SK-N-SH (cell line): ENCODE data around the gene COL4A6. TPM values are rescaled to one million over a fixed set of nuclear protein-coding genes. Genes with fewer than 3 reads are reported as not detected.

Source experiments
- CTCF ChIA-PET: fragments of 300-600, 350-600 bp; formaldehyde crosslinking; extraction: SDS; loops from one replicate; lab custom pipeline; 2021; lab: Yijun Ruan, JAX
- POLR2A ChIA-PET: fragments of 350-600 bp; sonication (Branson Sonifier 250); formaldehyde crosslinking; extraction: SDS; loops from one replicate; lab custom pipeline; 2020; ENCODE audit warnings: antibody characterized with exemption, inconsistent platforms; lab: Yijun Ruan, JAX
- DNase-seq: peaks from one replicate; pipeline ENCODE4 v3.0.0; 2012
- H2AFZ ChIP-seq: fragments of 200-600 bp; sonication (generic); 2 replicates; pipeline ENCODE4 v1.8.1; 2016; ENCODE audit warnings: antibody characterized with exemption, mild to moderate bottlenecking, low read depth
- H3F3A ChIP-seq: fragments of 200-600 bp; sonication (generic); replicated peaks from 2 replicates; pipeline ENCODE3; 2016; ENCODE audit warnings: antibody characterized with exemption, mild to moderate bottlenecking; ENCODE audit not compliant: insufficient read depth
- H3K27ac ChIP-seq, 2 experiments: fragments of 200-500 bp in 1 of 2; fragments of 200-600 bp in 1 of 2; sonication (Bioruptor generic) in 1 of 2; sonication (generic), shearing (Covaris generic) in 1 of 2; 2 replicates each; pipeline versions ENCODE4 v1.5.1 to v1.6.1; 2014 to 2016; ENCODE audit warnings: low read depth in 2 of 2, inconsistent platforms in 1 of 2, low read length in 1 of 2, mild to moderate bottlenecking in 1 of 2, mixed read lengths in 1 of 2
- H3K27me3 ChIP-seq: fragments of 200-600 bp; sonication (generic), shearing (Covaris generic); 2 replicates; pipeline ENCODE4 v1.6.1; 2016; ENCODE audit warnings: mixed run types; ENCODE audit not compliant: insufficient read depth
- H3K36me3 ChIP-seq, 2 experiments: fragments of 200-500 bp in 1 of 2; fragments of 200-600 bp in 1 of 2; sonication (Bioruptor generic) in 1 of 2; sonication (generic) in 1 of 2; replicated peaks in 1 of 2; 2 replicates each; pipeline versions ENCODE3 to v1.5.1; 2014 to 2016; ENCODE audit warnings: low read length in 1 of 2, mild to moderate bottlenecking in 1 of 2; ENCODE audit not compliant: insufficient read depth in 2 of 2, control insufficient read depth in 1 of 2
- H3K4me1 ChIP-seq, 2 experiments: fragments of 200-500 bp in 1 of 2; fragments of 200-600 bp in 1 of 2; sonication (Bioruptor generic) in 1 of 2; sonication (generic), shearing (Covaris generic) in 1 of 2; 2 replicates each; pipeline versions ENCODE4 v1.5.1 to v1.6.1; 2014 to 2016; ENCODE audit warnings: low read depth in 1 of 2, low read length in 1 of 2, mixed run types in 1 of 2; ENCODE audit not compliant: insufficient read depth in 2 of 2, control insufficient read depth in 1 of 2
- H3K4me2 ChIP-seq: fragments of 200-600 bp; sonication (generic), shearing (Covaris generic); 2 replicates; pipeline ENCODE4 v1.6.1; 2017; ENCODE audit warnings: mixed run types
- H3K4me3 ChIP-seq, 2 experiments: fragments of 200-500 bp in 1 of 2; fragments of 200-600 bp in 1 of 2; sonication (Bioruptor generic) in 1 of 2; sonication (generic), shearing (Covaris generic) in 1 of 2; 2 replicates each; pipeline versions ENCODE4 v1.5.1 to v1.8.1; 2014 to 2016; ENCODE audit warnings: low read depth in 2 of 2, inconsistent platforms in 1 of 2, low read length in 1 of 2, mild to moderate bottlenecking in 1 of 2, mixed read lengths in 1 of 2, moderate library complexity in 1 of 2
- H3K79me2 ChIP-seq: fragments of 200-600 bp; sonication (generic); 2 replicates; pipeline ENCODE4 v1.8.1; 2017; ENCODE audit warnings: mild to moderate bottlenecking; ENCODE audit not compliant: insufficient read depth
- H3K9ac ChIP-seq: fragments of 200-600 bp; sonication (generic); 2 replicates; pipeline ENCODE4 v1.6.1; 2017; ENCODE audit warnings: mixed run types
- H3K9me2 ChIP-seq: fragments of 200-600 bp; sonication (generic); 2 replicates; pipeline ENCODE4 v1.6.1; 2017; ENCODE audit warnings: mixed run types
- H3K9me3 ChIP-seq: fragments of 200-600 bp; sonication (generic); 2 replicates; pipeline ENCODE4 v1.6.1; 2017; ENCODE audit warnings: mixed run types, mild to moderate bottlenecking, moderate library complexity
- H4K20me1 ChIP-seq: fragments of 200-600 bp; sonication (generic); 2 replicates; pipeline ENCODE4 v1.6.1; 2017; ENCODE audit warnings: mild to moderate bottlenecking, mixed run types; ENCODE audit not compliant: insufficient read depth
- CHD2 ChIP-seq: fragments of 150-350 bp; IDR thresholded peaks from 2 replicates; pipeline ENCODE4 v1.6.1; 2018; ENCODE audit warnings: low read length; ENCODE audit not compliant: partially characterized antibody
- ELF1 ChIP-seq: IDR thresholded peaks from 2 replicates; pipeline ENCODE4 v1.4.0; 2012
- EZH2phosphoT487 ChIP-seq: fragments of 200-600 bp; sonication (generic); IDR thresholded peaks from 2 replicates; pipeline ENCODE4 v1.6.1; 2017; ENCODE audit warnings: low read depth, mixed run types, mild to moderate bottlenecking, antibody characterized with exemption, moderate library complexity, borderline replicate concordance
- FOSL2 ChIP-seq: IDR thresholded peaks from 2 replicates; pipeline ENCODE4 v1.4.0; 2012; ENCODE audit warnings: low read depth, mild to moderate bottlenecking, moderate library complexity, borderline replicate concordance
- FOXM1 ChIP-seq: IDR thresholded peaks from 2 replicates; pipeline ENCODE4 v1.4.0; 2012; ENCODE audit warnings: low read depth, mild to moderate bottlenecking
- GATA2 ChIP-seq: sonication (generic); formaldehyde crosslinking; IDR thresholded peaks from 2 replicates; pipeline ENCODE4 v1.5.0; 2020; ENCODE audit warnings: mild to moderate bottlenecking, missing genetic modification reagents
- JUND ChIP-seq: IDR thresholded peaks from 2 replicates; pipeline ENCODE4 v1.4.0; 2012
- MEF2A ChIP-seq: IDR thresholded peaks from 2 replicates; pipeline ENCODE4 v1.4.0; 2012; ENCODE audit warnings: low read depth, borderline replicate concordance
- MXI1 ChIP-seq: IDR thresholded peaks from 2 replicates; pipeline ENCODE4 v1.6.1; 2012; ENCODE audit warnings: mild to moderate bottlenecking, low read depth, low read length, improper control_type of control experiment
- POLR2AphosphoS5 ChIP-seq: IDR thresholded peaks from 2 replicates; pipeline ENCODE4 v1.6.1; 2012; ENCODE audit warnings: low read depth, low read length
- RAD21 ChIP-seq: IDR thresholded peaks from 2 replicates; pipeline ENCODE4 v1.6.1; 2012; ENCODE audit warnings: mild to moderate bottlenecking, low read length
- RXRA ChIP-seq: IDR thresholded peaks from 2 replicates; pipeline ENCODE4 v1.4.0; 2012; ENCODE audit warnings: low read depth, mild to moderate bottlenecking, borderline replicate concordance
- SIN3A ChIP-seq: IDR thresholded peaks from 2 replicates; pipeline ENCODE4 v1.6.1; 2012; ENCODE audit warnings: low read depth, mild to moderate bottlenecking, low read length, moderate library complexity, borderline replicate concordance
- TAF1 ChIP-seq: IDR thresholded peaks from 2 replicates; pipeline ENCODE4 v1.6.1; 2012; ENCODE audit warnings: low read depth, mild to moderate bottlenecking, low read length, moderate library complexity, borderline replicate concordance
- YY1 ChIP-seq: IDR thresholded peaks from 2 replicates; pipeline ENCODE4 v1.4.0; 2012; ENCODE audit warnings: low read depth, mild to moderate bottlenecking
- WGBS: methylation state at CpG from one replicate; pipeline ENCODE4 v1.1.6; 2017; ENCODE audit warnings: low lambda C conversion rate; 5-methylcytosine and 5-hydroxymethylcytosine counted together
- polyA plus RNA-seq, 3 experiments: library from polyadenylated mRNA; depleted of rRNA; stranded (reverse); fragments of >200 nt; gene quantifications; 2 replicates each; pipeline ENCODE4 v1.2.3, GENCODE V29; 2012
- TF ChIP-seq, protein P1 (sequence below): fragments of 200-600 bp; sonication (generic); IDR thresholded peaks from 2 replicates; pipeline ENCODE4 v1.6.1; 2017; ENCODE audit warnings: antibody characterized with exemption, mild to moderate bottlenecking, moderate library complexity
- TF ChIP-seq, protein P2 (sequence below): IDR thresholded peaks from 2 replicates; pipeline ENCODE4 v1.4.0; 2012; ENCODE audit warnings: low read depth, borderline replicate concordance
- TF ChIP-seq, protein P3 (sequence below): IDR thresholded peaks from 2 replicates; pipeline ENCODE4 v1.6.1; 2012; ENCODE audit warnings: mild to moderate bottlenecking, low read depth, low read length, moderate library complexity

Gene COL4A6
- polyA plus RNA-seq, 1 of the 3 experiments (the other 2 are of a cell fraction): not detected

DNA sequence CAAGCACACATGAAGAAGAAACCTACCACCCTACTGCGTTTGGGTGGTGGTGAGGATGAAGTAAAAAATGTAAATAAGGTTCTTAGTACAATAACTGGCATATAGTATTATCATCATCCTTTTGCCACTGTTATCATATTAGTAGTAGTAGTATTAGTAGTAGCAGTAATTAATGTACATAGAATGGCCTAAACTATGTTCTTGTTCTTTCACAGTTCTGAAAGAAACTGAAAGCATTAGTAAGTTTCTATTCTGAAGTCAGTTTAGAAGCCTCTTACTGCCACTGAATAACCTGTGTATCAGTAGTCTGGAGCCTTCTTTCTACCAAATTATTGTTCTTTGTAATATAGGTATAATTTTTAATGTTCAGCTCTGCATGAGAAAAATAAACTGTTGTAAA lies 21.0 kb downstream of the COL4A6 start:
- no peaks in the 10 kb centered on the region for H3K36me3 ChIP-seq
- no peaks in the 10 kb centered on the region for H3K79me2 ChIP-seq
- H3K27me3 ChIP-seq: peaks cover 12% of the 10 kb centered on the region; the same call in 1 of the 2 replicates
- H3K27ac ChIP-seq: no peak overlapping the region
- H3K4me1 ChIP-seq: no peaks in the 10 kb centered on the region
- ChIA-PET POLR2A (no interaction called here), CTCF (no interaction called here)
- DNase-seq: no peak
- 0% methylated on average over 1 of the region's 1 CpG for WGBS
- no peak overlapping the region for H2AFZ ChIP-seq
- no peaks in the 10 kb centered on the region for H4K20me1 ChIP-seq
- no peak for TF ChIP-seq FOSL2
- no peak for TF ChIP-seq EZH2phosphoT487
- no peak for TF ChIP-seq RAD21
- TF ChIP-seq SIN3A: no peak
- no peak for TF ChIP-seq MXI1
- H3K9me2 ChIP-seq: no peaks in the 10 kb centered on the region
- no peaks in the 10 kb centered on the region for H3K9me3 ChIP-seq
- no peak overlapping the region for H3K9ac ChIP-seq
- no peak overlapping the region for H3K4me2 ChIP-seq
- H3F3A ChIP-seq: no peaks in the 10 kb centered on the region
- no peak overlapping the region for H3K4me3 ChIP-seq

DNA sequence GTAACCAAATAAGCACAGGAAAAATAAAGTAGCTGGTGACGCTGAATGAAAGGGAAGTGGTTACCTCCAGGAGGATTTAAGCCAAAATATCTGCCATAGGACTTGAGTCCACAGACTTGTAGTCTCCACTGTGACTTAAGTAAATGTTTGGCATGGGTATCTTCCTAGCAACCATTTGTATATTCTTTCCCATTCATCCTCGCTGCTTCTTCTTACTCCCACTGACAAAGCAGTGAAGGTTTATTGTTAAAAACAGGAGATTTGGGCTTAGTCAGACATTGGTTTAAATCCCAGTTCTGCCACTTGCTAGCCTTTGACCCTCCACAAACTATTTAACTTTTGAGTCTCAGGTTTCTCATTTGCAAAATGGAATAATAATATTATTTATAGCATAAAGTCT lies 22.3 kb downstream of the COL4A6 start:
- H3K9me2 ChIP-seq: no peaks in the 10 kb centered on the region
- POLR2A ChIA-PET: no interaction called here
- CTCF ChIA-PET: no interaction called here
- no peaks in the 10 kb centered on the region for H3K79me2 ChIP-seq
- H2AFZ ChIP-seq: no peak overlapping the region
- H3K9me3 ChIP-seq: no peaks in the 10 kb centered on the region
- DNase-seq: no peak
- 11% methylated on average over 2 of the region's 2 CpGs for WGBS
- no peak overlapping the region for H3K4me2 ChIP-seq
- TF ChIP-seq FOXM1: no peak
- no peak for TF ChIP-seq TAF1
- no peak for TF ChIP-seq FOSL2
- TF ChIP-seq JUND: no peak
- no peak for TF ChIP-seq EZH2phosphoT487
- no peak for TF ChIP-seq YY1
- TF ChIP-seq POLR2AphosphoS5: no peak
- TF ChIP-seq RXRA: no peak
- H3K27ac ChIP-seq: no peak overlapping the region
- no peaks in the 10 kb centered on the region for H3F3A ChIP-seq
- H3K4me3 ChIP-seq: no peak overlapping the region
- peaks cover 8% of the 10 kb centered on the region; the same call in 1 of the 2 replicates for H3K27me3 ChIP-seq
- H3K4me1 ChIP-seq: no peaks in the 10 kb centered on the region
- no peaks in the 10 kb centered on the region for H3K36me3 ChIP-seq
- no peak overlapping the region for H3K9ac ChIP-seq
- H4K20me1 ChIP-seq: no peaks in the 10 kb centered on the region

DNA sequence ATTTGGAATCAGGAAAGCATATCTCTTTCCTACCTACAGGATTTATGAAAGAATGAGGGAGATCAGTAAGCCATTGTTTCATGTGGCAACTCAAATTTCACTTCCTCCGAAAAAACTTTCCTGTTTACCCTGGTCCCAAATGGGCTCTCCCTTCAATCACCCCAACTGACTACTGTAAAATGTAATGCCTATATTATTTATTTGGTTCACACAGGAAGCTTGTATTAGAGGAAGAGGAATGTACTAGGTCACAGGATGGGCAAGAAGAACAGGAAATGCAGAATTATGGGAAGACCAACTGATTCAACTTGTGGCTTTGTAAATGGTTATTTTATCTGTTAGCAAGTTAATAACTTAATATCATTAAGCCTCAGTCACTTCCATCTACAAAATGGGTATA lies 23.1 kb downstream of the COL4A6 start:
- 24% methylated on average over 1 of the region's 1 CpG for WGBS
- POLR2A ChIA-PET: no interaction called here
- CTCF ChIA-PET: no interaction called here

More for the DNA sequence above, 23.1 kb downstream of the COL4A6 start:
- H3K9me2 ChIP-seq: no peaks in the 10 kb centered on the region
- H3K27me3 ChIP-seq: peaks cover under 1% of the 10 kb centered on the region; the same call in 1 of the 2 replicates
- H3K9ac ChIP-seq: no peak overlapping the region
- no peaks in the 10 kb centered on the region for H4K20me1 ChIP-seq
- H3K4me1 ChIP-seq: no peaks in the 10 kb centered on the region
- H3K9me3 ChIP-seq: no peaks in the 10 kb centered on the region
- no peaks in the 10 kb centered on the region for H3K79me2 ChIP-seq
- DNase-seq: no peak
- H3F3A ChIP-seq: no peaks in the 10 kb centered on the region
- no peak overlapping the region for H3K4me3 ChIP-seq
- H3K36me3 ChIP-seq: no peaks in the 10 kb centered on the region
- no peak overlapping the region for H3K27ac ChIP-seq
- no peak overlapping the region for H2AFZ ChIP-seq
- TF ChIP-seq ELF1: no peak
- TF ChIP-seq FOXM1: no peak
- TF ChIP-seq, protein P1, sequence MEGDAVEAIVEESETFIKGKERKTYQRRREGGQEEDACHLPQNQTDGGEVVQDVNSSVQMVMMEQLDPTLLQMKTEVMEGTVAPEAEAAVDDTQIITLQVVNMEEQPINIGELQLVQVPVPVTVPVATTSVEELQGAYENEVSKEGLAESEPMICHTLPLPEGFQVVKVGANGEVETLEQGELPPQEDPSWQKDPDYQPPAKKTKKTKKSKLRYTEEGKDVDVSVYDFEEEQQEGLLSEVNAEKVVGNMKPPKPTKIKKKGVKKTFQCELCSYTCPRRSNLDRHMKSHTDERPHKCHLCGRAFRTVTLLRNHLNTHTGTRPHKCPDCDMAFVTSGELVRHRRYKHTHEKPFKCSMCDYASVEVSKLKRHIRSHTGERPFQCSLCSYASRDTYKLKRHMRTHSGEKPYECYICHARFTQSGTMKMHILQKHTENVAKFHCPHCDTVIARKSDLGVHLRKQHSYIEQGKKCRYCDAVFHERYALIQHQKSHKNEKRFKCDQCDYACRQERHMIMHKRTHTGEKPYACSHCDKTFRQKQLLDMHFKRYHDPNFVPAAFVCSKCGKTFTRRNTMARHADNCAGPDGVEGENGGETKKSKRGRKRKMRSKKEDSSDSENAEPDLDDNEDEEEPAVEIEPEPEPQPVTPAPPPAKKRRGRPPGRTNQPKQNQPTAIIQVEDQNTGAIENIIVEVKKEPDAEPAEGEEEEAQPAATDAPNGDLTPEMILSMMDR: no peak
- no peak for TF ChIP-seq MEF2A
- no peak for TF ChIP-seq GATA2 (CRISPR knock-in tag)
- TF ChIP-seq RXRA: no peak
- no peak for TF ChIP-seq CHD2
- TF ChIP-seq, protein P2, sequence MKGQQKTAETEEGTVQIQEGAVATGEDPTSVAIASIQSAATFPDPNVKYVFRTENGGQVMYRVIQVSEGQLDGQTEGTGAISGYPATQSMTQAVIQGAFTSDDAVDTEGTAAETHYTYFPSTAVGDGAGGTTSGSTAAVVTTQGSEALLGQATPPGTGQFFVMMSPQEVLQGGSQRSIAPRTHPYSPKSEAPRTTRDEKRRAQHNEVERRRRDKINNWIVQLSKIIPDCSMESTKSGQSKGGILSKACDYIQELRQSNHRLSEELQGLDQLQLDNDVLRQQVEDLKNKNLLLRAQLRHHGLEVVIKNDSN: no peak
- TF ChIP-seq, protein P3, sequence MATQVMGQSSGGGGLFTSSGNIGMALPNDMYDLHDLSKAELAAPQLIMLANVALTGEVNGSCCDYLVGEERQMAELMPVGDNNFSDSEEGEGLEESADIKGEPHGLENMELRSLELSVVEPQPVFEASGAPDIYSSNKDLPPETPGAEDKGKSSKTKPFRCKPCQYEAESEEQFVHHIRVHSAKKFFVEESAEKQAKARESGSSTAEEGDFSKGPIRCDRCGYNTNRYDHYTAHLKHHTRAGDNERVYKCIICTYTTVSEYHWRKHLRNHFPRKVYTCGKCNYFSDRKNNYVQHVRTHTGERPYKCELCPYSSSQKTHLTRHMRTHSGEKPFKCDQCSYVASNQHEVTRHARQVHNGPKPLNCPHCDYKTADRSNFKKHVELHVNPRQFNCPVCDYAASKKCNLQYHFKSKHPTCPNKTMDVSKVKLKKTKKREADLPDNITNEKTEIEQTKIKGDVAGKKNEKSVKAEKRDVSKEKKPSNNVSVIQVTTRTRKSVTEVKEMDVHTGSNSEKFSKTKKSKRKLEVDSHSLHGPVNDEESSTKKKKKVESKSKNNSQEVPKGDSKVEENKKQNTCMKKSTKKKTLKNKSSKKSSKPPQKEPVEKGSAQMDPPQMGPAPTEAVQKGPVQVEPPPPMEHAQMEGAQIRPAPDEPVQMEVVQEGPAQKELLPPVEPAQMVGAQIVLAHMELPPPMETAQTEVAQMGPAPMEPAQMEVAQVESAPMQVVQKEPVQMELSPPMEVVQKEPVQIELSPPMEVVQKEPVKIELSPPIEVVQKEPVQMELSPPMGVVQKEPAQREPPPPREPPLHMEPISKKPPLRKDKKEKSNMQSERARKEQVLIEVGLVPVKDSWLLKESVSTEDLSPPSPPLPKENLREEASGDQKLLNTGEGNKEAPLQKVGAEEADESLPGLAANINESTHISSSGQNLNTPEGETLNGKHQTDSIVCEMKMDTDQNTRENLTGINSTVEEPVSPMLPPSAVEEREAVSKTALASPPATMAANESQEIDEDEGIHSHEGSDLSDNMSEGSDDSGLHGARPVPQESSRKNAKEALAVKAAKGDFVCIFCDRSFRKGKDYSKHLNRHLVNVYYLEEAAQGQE: no peak
- TF ChIP-seq, all 33 proteins: peak for 0
- H3K4me2 ChIP-seq: no peak overlapping the region
